Right lobe of liver (tissue), 6 donors: ENCODE measurements around the gene CREB5. TPM values are rescaled to one million over a fixed set of nuclear protein-coding genes. Genes with fewer than 3 reads are reported as not detected.

ENCODE experiments used
- ATAC-seq, 4 donors: fragments of 200-7000 bp; cut with Tn5 transposase; one replicate each; pipeline ENCODE4 v1.9.1; 2020; ENCODE audit warnings: mild to moderate bottlenecking in 4 of 4, moderate library complexity in 4 of 4
- DNase-seq, 3 donors: peaks; one replicate each; pipeline ENCODE4 v3.0.0-alpha.2; 2020
- H3K27ac ChIP-seq, 3 donors: fragments of 200-600 bp; one replicate each; pipeline ENCODE4 v1.8.0; 2022
- H3K27me3 ChIP-seq, 2 donors: fragments of 200-600 bp; one replicate each; pipeline ENCODE4 v1.8.0; 2022
- H3K36me3 ChIP-seq, 4 donors: fragments of 200-600 bp; sonication (generic) in 1 of 4; one replicate each; pipeline versions ENCODE4 v1.5.1 to v1.8.0; 2017 to 2022; ENCODE audit warnings: control low read depth in 1 of 4
- H3K4me1 ChIP-seq, 4 donors: fragments of 200-600 bp; sonication (generic) in 1 of 4; one replicate each; pipeline versions ENCODE4 v1.5.1 to v1.8.0; 2017 to 2022; ENCODE audit warnings: control low read depth in 1 of 4
- H3K4me3 ChIP-seq, 3 donors: fragments of 200-600 bp; one replicate each; pipeline ENCODE4 v1.8.0; 2022
- H3K9me3 ChIP-seq, 4 donors: fragments of 200-600 bp; sonication (generic) in 1 of 4; one replicate each; pipeline versions ENCODE4 v1.5.1 to v1.8.0; 2017 to 2022; ENCODE audit warnings: control low read depth in 1 of 4
- POLR2A ChIP-seq: fragments of 450-650 bp; IDR thresholded peaks from one replicate; pipeline ENCODE4 v1.6.1; 2017; ENCODE audit warnings: antibody characterized with exemption, mild to moderate bottlenecking
- WGBS: methylation state at CpG from one replicate; pipeline ENCODE4 v1.1.6; 2018; ENCODE audit warnings: low coverage, low lambda C conversion rate; ENCODE audit not compliant: insufficient coverage; ENCODE audit errors: missing lambda C conversion rate; 5-methylcytosine and 5-hydroxymethylcytosine counted together
- intact Hi-C, 2 donors: fragments of 100-400 bp; cut with DNase I; formaldehyde crosslinking; loops; one replicate each; pipeline versions ENCODE4 v1.11.2 to v1.14.1; 2022
- total RNA-seq, 6 experiments: library from RNA; depleted of rRNA in 2 of 6; stranded (reverse); fragments of >200 nt in 2 of 6; fragmentation: NEBNext Ultra II Directional in 3 of 6; extraction: Animal tissue kit (Norgen Biotek cat#: 25700) in 3 of 6; gene quantifications; one replicate each; pipeline versions ENCODE4 v1.1.0 to v1.2.4, GENCODE V29; 2016 to 2023
- TF ChIP-seq, protein P1 (sequence below), 4 donors: fragments of 200-600 bp in 3 of 4; fragments of 450-650 bp in 1 of 4; IDR thresholded peaks; one replicate each; pipeline versions ENCODE4 v1.5.1 to v1.8.0; 2016 to 2022; ENCODE audit warnings: antibody characterized with exemption in 4 of 4, mild to moderate bottlenecking in 2 of 4
- donor health status: DM: no; HTN: yes; CAD: no.
- donor health status: DM: no; HTN: no; CAD: no.
- donor health status: DM: no; HTN: no; CAD: no.
- donor health status: DM: no; HTN: yes; CAD: no.
- donor health status: DM: no; HTN: yes; CAD: no.

The CREB5 gene
- total RNA-seq, 6 experiments from 2014 or later, result 0.48 to 6.3 (median 1.4) TPM

DNA sequence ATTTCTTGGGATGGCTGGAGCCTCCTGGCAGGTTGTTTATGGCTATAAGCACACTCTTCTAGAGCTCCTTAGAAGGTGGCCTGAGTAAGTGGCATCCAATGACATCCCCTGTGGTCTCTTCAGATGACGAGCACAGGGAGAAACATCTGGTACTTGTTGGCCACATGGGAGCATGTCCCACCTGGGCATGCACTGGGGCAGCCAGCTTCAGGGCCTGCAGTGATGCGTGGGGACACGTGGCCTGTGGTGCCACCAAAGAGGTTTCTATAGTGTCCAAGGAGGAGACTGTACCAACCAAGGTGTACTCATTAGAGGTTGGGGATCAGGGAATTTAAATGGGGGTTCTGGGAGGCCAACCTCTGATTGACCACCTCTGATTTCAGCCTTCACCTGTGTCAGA, 420.4 kb downstream of the CREB5 start:
- WGBS, result 80% methylated on average over 1 of the region's 3 CpGs
- Histone ChIP-seq H3K36me3 (no peaks in the 10 kb centered on the region), H3K27ac (no peak overlapping the region), H3K4me3 (no peak overlapping the region), H3K9me3 (no peaks in the 10 kb centered on the region), H3K4me1 (no peaks in the 10 kb centered on the region), H3K27me3 (no peaks in the 10 kb centered on the region)
- TF ChIP-seq, protein P1, sequence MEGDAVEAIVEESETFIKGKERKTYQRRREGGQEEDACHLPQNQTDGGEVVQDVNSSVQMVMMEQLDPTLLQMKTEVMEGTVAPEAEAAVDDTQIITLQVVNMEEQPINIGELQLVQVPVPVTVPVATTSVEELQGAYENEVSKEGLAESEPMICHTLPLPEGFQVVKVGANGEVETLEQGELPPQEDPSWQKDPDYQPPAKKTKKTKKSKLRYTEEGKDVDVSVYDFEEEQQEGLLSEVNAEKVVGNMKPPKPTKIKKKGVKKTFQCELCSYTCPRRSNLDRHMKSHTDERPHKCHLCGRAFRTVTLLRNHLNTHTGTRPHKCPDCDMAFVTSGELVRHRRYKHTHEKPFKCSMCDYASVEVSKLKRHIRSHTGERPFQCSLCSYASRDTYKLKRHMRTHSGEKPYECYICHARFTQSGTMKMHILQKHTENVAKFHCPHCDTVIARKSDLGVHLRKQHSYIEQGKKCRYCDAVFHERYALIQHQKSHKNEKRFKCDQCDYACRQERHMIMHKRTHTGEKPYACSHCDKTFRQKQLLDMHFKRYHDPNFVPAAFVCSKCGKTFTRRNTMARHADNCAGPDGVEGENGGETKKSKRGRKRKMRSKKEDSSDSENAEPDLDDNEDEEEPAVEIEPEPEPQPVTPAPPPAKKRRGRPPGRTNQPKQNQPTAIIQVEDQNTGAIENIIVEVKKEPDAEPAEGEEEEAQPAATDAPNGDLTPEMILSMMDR (IDR thresholded peaks at IDR 0.05), result no peak
- TF ChIP-seq POLR2A, result no peak
- DNase-seq (no peak), ATAC-seq (no peak)
- intact Hi-C loops, result no loop called here

DNA sequence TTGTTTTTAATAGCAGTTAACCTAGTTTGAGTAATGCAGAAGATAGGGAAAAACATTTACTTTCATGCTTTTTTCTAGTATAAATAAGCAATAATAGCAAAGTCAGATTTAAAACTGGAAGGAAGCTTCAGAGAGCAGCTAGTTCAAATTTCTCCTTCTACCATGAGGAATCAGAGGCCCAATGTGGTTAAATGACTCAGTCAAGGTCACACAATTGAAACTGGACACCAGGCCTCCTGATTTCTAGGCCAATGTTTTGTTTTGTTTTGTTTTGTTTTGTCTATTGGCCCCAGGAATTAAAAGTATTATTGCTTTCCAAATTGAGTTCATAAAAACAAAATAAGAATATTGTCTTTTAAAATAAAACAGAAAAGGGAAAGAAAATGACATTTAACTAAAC, 423.5 kb downstream of the CREB5 start:
- no peak for ATAC-seq
- Histone ChIP-seq H3K27me3 (no peaks in the 10 kb centered on the region), H3K4me3 (no peak overlapping the region), H3K27ac (no peak overlapping the region), H3K4me1 (no peaks in the 10 kb centered on the region), H3K9me3 (no peaks in the 10 kb centered on the region), H3K36me3 (no peaks in the 10 kb centered on the region)
- intact Hi-C loops, result no loop called here
- DNase-seq, result no peak
- TF ChIP-seq, protein P1 (IDR thresholded peaks at IDR 0.05), result no peak
- TF ChIP-seq POLR2A, result no peak

DNA sequence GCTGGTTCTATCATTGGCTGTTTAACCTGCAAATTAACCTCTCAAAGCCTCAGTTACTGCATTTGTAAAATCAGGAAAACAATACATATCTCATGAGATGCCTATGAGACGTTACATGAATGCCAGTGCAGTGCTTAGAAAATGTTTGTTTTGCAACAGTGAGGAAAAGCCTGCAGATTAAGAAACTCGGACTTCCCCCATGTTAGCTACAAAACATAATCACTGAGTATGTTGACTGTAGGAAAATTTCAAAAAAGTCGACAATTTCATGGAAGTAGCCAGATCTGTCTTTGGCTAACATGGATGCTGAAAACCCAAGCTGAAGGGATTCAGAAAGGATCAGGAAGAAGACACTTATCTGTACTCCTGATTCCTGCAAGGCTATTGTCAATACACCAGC, 424.4 kb downstream of the CREB5 start:
- TF ChIP-seq, protein P1 (IDR thresholded peaks at IDR 0.05), result no peak
- TF ChIP-seq POLR2A, result no peak
- no peak for ATAC-seq
- WGBS, result 49% methylated on average over 3 of the region's 3 CpGs
- H3K4me1 ChIP-seq, result no peaks in the 10 kb centered on the region
- H3K4me3 ChIP-seq, result no peak overlapping the region
- H3K9me3 ChIP-seq, result no peaks in the 10 kb centered on the region
- H3K27me3 ChIP-seq, result no peaks in the 10 kb centered on the region
- no peak for DNase-seq
- intact Hi-C loops, result no loop called here
- H3K36me3 ChIP-seq, result no peaks in the 10 kb centered on the region
- no peak overlapping the region for H3K27ac ChIP-seq

DNA sequence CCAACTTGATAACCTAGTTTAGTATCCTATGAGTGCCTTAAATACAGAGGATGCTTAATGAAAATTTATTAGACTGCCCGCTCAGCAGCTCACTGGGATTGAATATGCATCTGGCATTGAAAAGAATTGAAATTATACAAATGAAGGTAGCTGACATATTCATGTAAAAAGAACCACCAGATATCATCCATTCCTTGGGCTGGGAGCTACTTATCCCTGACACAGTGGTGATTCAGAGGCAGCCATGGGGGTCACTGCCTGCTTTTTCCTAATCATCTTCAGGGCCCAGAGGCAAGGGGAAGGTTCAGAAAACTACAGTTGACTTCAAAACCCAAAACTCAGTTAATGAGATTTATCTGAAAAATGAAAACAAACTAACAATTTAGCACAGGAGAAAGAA, 424.9 kb downstream of the CREB5 start:
- no peak overlapping the region for H3K27ac ChIP-seq
- no peak overlapping the region for H3K4me3 ChIP-seq
- 100% methylated on average over 1 of the region's 1 CpG for WGBS
- H3K36me3 ChIP-seq, result no peaks in the 10 kb centered on the region
- intact Hi-C loops, result no loop called here
- DNase-seq (no peak), ATAC-seq (no peak)
- no peaks in the 10 kb centered on the region for H3K4me1 ChIP-seq
- no peaks in the 10 kb centered on the region for H3K9me3 ChIP-seq
- H3K27me3 ChIP-seq, result no peaks in the 10 kb centered on the region
- TF ChIP-seq POLR2A, result no peak
- TF ChIP-seq, protein P1 (IDR thresholded peaks at IDR 0.05), result no peak

DNA sequence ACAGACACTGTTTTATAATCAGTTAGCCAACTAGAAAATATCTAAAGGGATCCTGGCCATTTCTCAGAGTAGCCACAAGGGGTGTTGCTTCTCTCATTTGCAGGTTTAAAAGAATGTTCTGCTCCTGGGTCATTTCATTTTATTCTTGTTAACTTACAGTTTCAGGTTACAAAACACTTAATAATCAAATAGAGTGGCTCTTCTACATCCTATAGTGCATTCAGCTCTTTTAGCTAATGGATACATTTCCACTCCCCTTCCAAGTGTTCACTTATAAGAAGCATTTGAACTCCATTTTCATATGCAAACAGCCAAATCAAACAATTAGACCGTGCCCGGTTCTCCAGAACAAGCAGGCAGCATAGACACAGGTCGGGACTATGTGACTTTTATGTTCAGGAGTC, 428.3 kb downstream of the CREB5 start:
- WGBS, result 43% methylated on average over 3 of the region's 3 CpGs
- Histone ChIP-seq H3K36me3 (no peaks in the 10 kb centered on the region), H3K4me1 (no peaks in the 10 kb centered on the region), H3K9me3 (no peaks in the 10 kb centered on the region), H3K4me3 (no peak overlapping the region), H3K27me3 (no peaks in the 10 kb centered on the region), H3K27ac (no peak overlapping the region)
- intact Hi-C loops, result no loop called here
- no peak for DNase-seq
- peak in 1 of 4 donors; percentile 61 for ATAC-seq
- TF ChIP-seq POLR2A, result no peak
- TF ChIP-seq, protein P1 (IDR thresholded peaks at IDR 0.05), result peak; percentile 26 to 48 (median 37)
